ENCODE results near the gene CHADL. TPM values are rescaled to one million over a fixed set of nuclear protein-coding genes. Genes with fewer than 3 reads are reported as not detected.

The CHADL gene
- 0.59 TPM for polyA plus RNA-seq (2012; ENCODE audit: insufficient read depth, insufficient read length, low read depth)

GRCh38 chr22:41240377-41241132, at the start of gene CHADL:
TSS of gene CHADL (minus strand) at chr22:41240931. CDS start at chr22:41240881, 50 bp downstream.
- no peaks in the 10 kb centered on the region for H3K27me3 ChIP-seq
- peak; percentile 73 for DNase-seq
- TF ChIP-seq CTCF (IDR thresholded peaks at IDR 0.05; ENCODE audit: low read depth, low read length), result no peak

GRCh38 chr22:41289671-41290070, 48.9 kb upstream of the CHADL start:
- peaks cover 4% of the 10 kb centered on the region for H3K36me3 ChIP-seq
- H3K4me1 ChIP-seq, result peaks cover 3% of the 10 kb centered on the region
- TF ChIP-seq CTCF (IDR thresholded peaks at IDR 0.05; ENCODE audit: low read depth, low read length), result no peak
- DNase-seq, result no peak
- H3K27me3 ChIP-seq, result no peaks in the 10 kb centered on the region
- H3K9me3 ChIP-seq, result no peaks in the 10 kb centered on the region
- no peak overlapping the region for H3K4me3 ChIP-seq (ENCODE audit: low read depth, low read length)

More at GRCh38 chr22:41240377-41241132, at the start of gene CHADL:
- Histone ChIP-seq H3K9me3 (no peaks in the 10 kb centered on the region), H3K4me1 (peaks cover 3% of the 10 kb centered on the region; the same call in 1 of the 2 replicates), H3K36me3 (peaks cover 5% of the 10 kb centered on the region; the same call in 1 of the 2 replicates), H3K4me3 (ENCODE audit: low read depth, low read length) (no peak within 1 kb of the TSS)

GRCh38 chr22:41288245-41288946, 47.7 kb upstream of the CHADL start:
- DNase-seq, result peak; percentile 61
- no peaks in the 10 kb centered on the region for H3K9me3 ChIP-seq
- H3K27me3 ChIP-seq, result no peaks in the 10 kb centered on the region
- peaks cover 3% of the 10 kb centered on the region for H3K4me1 ChIP-seq
- no peak for TF ChIP-seq CTCF (IDR thresholded peaks at IDR 0.05; ENCODE audit: low read depth, low read length)
- H3K36me3 ChIP-seq, result peaks cover 17% of the 10 kb centered on the region
- no peak overlapping the region for H3K4me3 ChIP-seq (ENCODE audit: low read depth, low read length)

- peak overlapping the region; percentile 67 for H3K4me3 ChIP-seq (ENCODE audit: low read depth, low read length)
- peak; percentile 32 for DNase-seq
Observed at GRCh38 chr22:41286639-41287091, 45.9 kb upstream of the CHADL start.

GRCh38 chr22:41285820-41286638, 45.3 kb upstream of the CHADL start, which contains the start of gene RANGAP1:
TSS of gene RANGAP1 (minus strand) at chr22:41286187. CDS start at chr22:41281044, 5,143 bp downstream.
- peaks cover 3% of the 10 kb centered on the region for H3K4me1 ChIP-seq
- peaks cover 38% of the 10 kb centered on the region for H3K36me3 ChIP-seq
- DNase-seq, result peak; percentile 99
- H3K9me3 ChIP-seq, result no peaks in the 10 kb centered on the region
- peak within 1 kb of the TSS; percentile 98 for H3K4me3 ChIP-seq (ENCODE audit: low read depth, low read length)
- TF ChIP-seq CTCF (IDR thresholded peaks at IDR 0.05; ENCODE audit: low read depth, low read length), result peak; percentile 13; the same call in 1 of the 2 replicates
- H3K27me3 ChIP-seq, result no peaks in the 10 kb centered on the region

More at GRCh38 chr22:41286639-41287091, 45.9 kb upstream of the CHADL start:
- peaks cover 31% of the 10 kb centered on the region for H3K36me3 ChIP-seq
- H3K27me3 ChIP-seq, result no peaks in the 10 kb centered on the region
- no peaks in the 10 kb centered on the region for H3K9me3 ChIP-seq
- TF ChIP-seq CTCF (IDR thresholded peaks at IDR 0.05; ENCODE audit: low read depth, low read length), result no peak
- H3K4me1 ChIP-seq, result peaks cover 3% of the 10 kb centered on the region

Measured in BE2C (cell line).